HG03565 (cell line): ENCODE measurements around the gene ZNF75A.

ENCODE experiments used
- ATAC-seq: cut with Tn5 transposase; IDR thresholded peaks from one replicate; pipeline ENCODE4 v1.9.1; 2021; ENCODE audit warnings: mild to moderate bottlenecking, moderate library complexity; ENCODE audit not compliant: unreplicated experiment

Gene ZNF75A

GRCh38 chr16:3364774-3365427 is 59.6 kb downstream of the ZNF75A start:
- peak; percentile 54 for ATAC-seq
